Urinary bladder (tissue), 4 donors: ENCODE results near the gene ST6GALNAC2. TPM values are rescaled to one million over a fixed set of nuclear protein-coding genes. Genes with fewer than 3 reads are reported as not detected.
"Not testable (repeated sequence)": the region's sequence is repeated elsewhere in the genome, so short reads cannot be mapped to it uniquely, and the experiment has no call there.

Experiments used
- DNase-seq: peaks from one replicate; pipeline ENCODE4 v3.0.0-alpha.2; 2015; ENCODE audit errors: extremely low spot score
- H3K27ac ChIP-seq: one replicate; pipeline ENCODE4 v1.5.1; 2013; ENCODE audit warnings: low read depth, mild to moderate bottlenecking, moderate library complexity
- H3K36me3 ChIP-seq: one replicate; pipeline ENCODE4 v1.6.1; 2013; ENCODE audit warnings: mild to moderate bottlenecking, moderate library complexity; ENCODE audit not compliant: insufficient read depth
- H3K4me1 ChIP-seq: one replicate; pipeline ENCODE4 v1.6.1; 2013; ENCODE audit warnings: mild to moderate bottlenecking, moderate library complexity; ENCODE audit not compliant: insufficient read depth
- H3K4me3 ChIP-seq: one replicate; pipeline ENCODE4 v1.5.1; 2013; ENCODE audit warnings: low read depth, low read length
- WGBS: extraction: QIAGEN DNeasy Blood & Tissue Kit; methylation state at CpG from one replicate; pipeline ENCODE4 v1.1.7; 2013; 5-methylcytosine and 5-hydroxymethylcytosine counted together
- polyA plus RNA-seq: library from polyadenylated mRNA; stranded (reverse); fragments of 200-250 nt; gene quantifications from one replicate; pipeline ENCODE4 v1.2.3, GENCODE V29; 2013
- small RNA-seq: library from RNA; depleted of rRNA; stranded (forward); fragments of <200 nt; gene quantifications from one replicate; pipeline ENCODE3, GENCODE V24; 2014
- total RNA-seq: library from RNA; depleted of rRNA; stranded (reverse); fragments of >200 nt; gene quantifications from one replicate; pipeline ENCODE4 v1.2.3, GENCODE V29; 2014
- donor health status: healthy with polysubstance abuse.
- donor health status: healthy.

The ST6GALNAC2 gene
- total and polyA plus RNA-seq, 2 donors = 7.6 to 10.3 TPM

DNA sequence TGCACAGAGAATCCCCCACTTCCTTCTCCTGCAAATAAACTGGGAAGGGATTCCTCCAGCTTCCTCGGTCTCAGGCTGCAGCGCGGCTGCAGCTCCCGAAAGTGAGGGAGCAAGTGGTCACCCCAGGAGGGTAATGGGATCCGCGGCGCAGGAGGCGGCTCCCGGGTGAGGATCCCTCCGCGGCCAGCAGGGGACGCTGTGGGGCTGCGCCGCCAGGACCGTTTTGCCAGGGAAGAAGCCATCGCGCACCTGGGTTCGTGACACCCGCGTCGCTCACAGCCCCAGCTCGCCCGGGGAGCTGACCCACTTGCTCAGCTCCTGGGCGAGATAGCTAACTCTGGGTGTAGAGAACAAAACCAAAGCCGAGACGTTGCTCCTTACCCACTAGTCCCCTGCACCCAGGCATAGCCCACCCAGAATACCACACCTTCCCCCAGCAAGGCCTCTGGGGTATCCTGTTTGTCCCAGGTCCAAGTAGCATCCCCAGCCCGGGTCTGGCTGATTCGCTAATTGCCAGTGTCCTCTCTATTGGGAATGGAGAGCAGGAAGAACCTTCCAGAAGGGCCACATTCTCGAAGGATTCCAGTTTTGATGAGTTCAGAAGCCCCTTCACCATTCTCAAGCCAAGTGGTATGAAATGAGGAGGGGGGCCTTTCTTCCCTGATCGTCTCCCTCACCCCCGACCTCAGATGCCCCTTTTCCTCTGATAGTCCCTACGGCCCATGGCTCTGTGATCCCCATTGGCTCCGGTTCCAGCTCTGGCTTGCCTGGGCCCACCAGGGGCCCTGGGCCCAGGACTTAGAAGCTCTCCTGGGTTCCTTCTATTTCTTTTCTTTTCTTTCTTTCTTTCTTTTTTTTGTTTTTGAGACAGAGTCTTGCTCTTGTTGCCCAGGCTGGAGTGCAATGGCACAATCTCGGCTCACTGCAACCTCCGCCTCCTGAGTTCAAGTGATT, 62.3 kb downstream of the ST6GALNAC2 start:
- Histone ChIP-seq H3K4me1 (no peaks in the 10 kb centered on the region), H3K4me3 (no peak overlapping the region), H3K27ac (no peak overlapping the region), H3K36me3 (no peaks in the 10 kb centered on the region)
- DNase-seq = no peak
- WGBS = 24% methylated on average over 35 of the region's 35 CpGs

DNA sequence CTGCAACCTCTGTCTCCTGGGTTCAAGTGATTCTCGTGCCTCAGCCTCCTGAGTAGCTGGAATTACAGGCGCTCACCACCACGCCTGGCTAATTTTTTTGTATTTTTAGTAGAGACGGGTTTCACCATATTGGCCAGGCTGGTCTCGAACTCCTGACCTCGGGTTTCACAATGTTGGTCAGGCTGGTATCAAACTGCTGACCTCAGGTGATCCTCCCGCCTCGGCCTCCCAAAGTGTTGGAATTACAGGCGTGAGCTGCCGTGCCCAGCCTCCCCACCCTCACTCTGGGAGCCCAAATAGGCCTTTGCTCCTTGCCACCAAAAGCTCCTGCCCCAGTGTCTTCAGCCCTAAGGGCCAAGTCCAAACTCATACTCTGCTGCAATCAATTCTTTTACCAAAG, 64.0 kb downstream of the ST6GALNAC2 start:
- not testable (repeated sequence) for H3K36me3 ChIP-seq, H3K4me1 ChIP-seq, H3K27ac ChIP-seq, DNase-seq, H3K4me3 ChIP-seq
- 93% methylated on average over 10 of the region's 10 CpGs for WGBS

DNA sequence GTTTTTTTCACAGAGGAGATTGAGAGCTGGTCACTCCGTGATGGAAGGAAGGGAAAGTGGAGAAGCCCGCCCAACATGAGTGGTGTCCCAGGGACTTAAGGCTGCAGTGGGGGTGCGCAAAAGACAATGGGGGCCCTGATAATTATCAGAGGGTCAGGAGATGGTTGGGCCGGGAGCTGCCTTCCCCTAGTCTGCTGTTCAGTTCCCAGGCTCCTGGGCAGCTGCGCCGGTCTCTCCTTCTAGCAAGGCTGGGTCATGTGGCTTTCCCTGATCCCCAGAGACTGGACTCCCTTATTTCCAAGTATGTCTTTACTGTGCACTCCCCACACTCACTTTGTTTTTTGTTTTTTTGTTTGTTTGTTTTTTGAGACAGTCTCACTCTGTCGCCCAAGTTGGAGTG, 64.4 kb downstream of the ST6GALNAC2 start:
- Histone ChIP-seq H3K27ac (no peak overlapping the region), H3K4me1 (no peaks in the 10 kb centered on the region), H3K4me3 (no peak overlapping the region), H3K36me3 (no peaks in the 10 kb centered on the region)
- WGBS = 91% methylated on average over 7 of the region's 7 CpGs
- no peak for DNase-seq

DNA sequence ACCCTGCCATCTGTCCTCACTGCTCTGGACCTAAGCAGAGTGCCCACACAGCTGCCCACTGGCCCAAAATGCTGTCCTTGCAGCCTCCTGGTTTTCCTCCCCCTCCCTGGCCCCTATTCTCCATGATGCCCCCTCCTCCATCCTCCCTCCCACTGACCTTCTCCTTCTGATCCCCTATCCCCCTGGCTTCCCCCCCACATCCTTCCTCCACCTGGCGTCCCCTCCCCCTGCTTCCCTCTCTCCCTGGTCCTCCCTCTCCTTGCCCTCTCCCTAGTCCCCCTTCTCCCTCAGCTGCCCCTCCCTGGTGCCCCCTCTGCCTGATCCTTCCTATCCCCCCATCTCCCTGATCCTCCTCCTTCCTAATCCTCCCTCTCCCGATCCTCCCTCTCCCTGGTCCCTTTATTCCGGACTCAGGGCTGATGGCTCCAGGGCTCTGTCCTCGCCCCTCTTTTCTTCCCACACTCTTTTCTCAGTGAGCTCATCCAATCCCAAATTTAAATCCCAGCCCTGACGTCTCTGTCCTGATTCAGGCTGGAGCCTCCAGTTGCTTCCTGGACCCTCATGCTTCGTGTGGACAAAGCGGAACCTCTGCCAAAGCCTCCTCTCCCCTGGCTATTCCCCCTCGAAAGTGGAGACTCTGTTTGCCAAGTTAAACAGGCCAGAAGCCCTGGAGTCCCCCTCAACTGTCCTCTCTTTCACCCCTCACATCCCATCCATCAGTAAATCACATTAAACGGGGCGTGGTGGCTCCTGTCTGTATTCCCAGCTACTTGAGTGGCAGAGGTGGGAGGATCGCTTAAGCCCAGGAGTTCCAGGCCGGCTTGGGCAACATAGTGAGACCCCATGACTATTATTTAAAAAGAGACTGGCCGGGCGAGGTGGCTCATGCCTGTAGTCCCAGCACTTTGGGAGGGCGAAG, 66.4 kb downstream of the ST6GALNAC2 start:
- WGBS = 66% methylated on average over 15 of the region's 15 CpGs

DNA sequence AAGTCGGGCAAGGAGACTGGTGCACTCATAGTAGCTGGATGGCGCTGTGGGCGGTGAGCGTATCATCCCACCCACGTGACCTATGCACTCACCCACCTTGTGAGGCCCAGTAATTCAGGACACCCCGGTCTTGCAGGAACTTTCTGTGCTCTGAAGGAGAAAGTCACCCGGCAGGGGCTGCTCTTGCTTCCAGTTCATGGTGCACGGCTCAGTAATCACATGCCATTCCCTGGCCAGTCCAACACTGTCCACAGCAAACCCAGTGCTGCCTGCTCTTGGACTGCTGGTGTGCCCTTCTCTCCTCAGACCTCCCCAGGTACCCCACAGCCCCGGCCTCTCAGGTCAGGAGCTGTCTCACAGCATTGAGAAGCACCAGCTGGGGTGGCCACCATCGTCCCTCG, 68.0 kb downstream of the ST6GALNAC2 start:
- no peaks in the 10 kb centered on the region for H3K4me1 ChIP-seq
- no peak overlapping the region for H3K4me3 ChIP-seq
- H3K36me3 ChIP-seq = no peaks in the 10 kb centered on the region
- WGBS = 89% methylated on average over 11 of the region's 11 CpGs
- DNase-seq = no peak
- no peak overlapping the region for H3K27ac ChIP-seq

More for the DNA sequence above, 66.4 kb downstream of the ST6GALNAC2 start:
- H3K27ac ChIP-seq = no peak overlapping the region
- H3K36me3 ChIP-seq = no peaks in the 10 kb centered on the region
- H3K4me1 ChIP-seq = no peaks in the 10 kb centered on the region
- no peak overlapping the region for H3K4me3 ChIP-seq
- no peak for DNase-seq

Small RNAs within 50 kb of the gene (small RNA-seq; reads per million reads assigned to genes)
- gene AC015802.2 (not detected), gene SNORD1A (not detected), gene SNORD1B (191 reads per million, percentile 98 among the genes with 10 or more reads in this experiment)

Other genes with a start within 250 kb of the ST6GALNAC2 start
- gene PRPSAP1, start 231.9 kb downstream of the ST6GALNAC2 start, total RNA-seq = 38.9 TPM
- gene PRPSAP1, start 231.9 kb downstream of the ST6GALNAC2 start, polyA plus RNA-seq = 40.5 TPM
- gene SPHK1, start 201.3 kb downstream of the ST6GALNAC2 start, total RNA-seq = 3.8 TPM
- gene SPHK1, start 201.3 kb downstream of the ST6GALNAC2 start, polyA plus RNA-seq = 12.6 TPM
- 18.3 TPM for gene UBE2O, start 132.7 kb downstream of the ST6GALNAC2 start, total RNA-seq
- gene UBE2O, start 132.7 kb downstream of the ST6GALNAC2 start, polyA plus RNA-seq = 14.0 TPM
- gene AANAT, start 118.3 kb downstream of the ST6GALNAC2 start, total RNA-seq = not detected
- gene AANAT, start 118.3 kb downstream of the ST6GALNAC2 start, polyA plus RNA-seq = not detected
- 4.2 TPM for gene RHBDF2, start 84.4 kb downstream of the ST6GALNAC2 start, total RNA-seq
- gene RHBDF2, start 84.4 kb downstream of the ST6GALNAC2 start, polyA plus RNA-seq = 17.2 TPM
- gene CYGB, start 48.2 kb downstream of the ST6GALNAC2 start, total RNA-seq = 14.4 TPM
- gene CYGB, start 48.2 kb downstream of the ST6GALNAC2 start, polyA plus RNA-seq = 68.7 TPM
- gene PRCD, start 45.8 kb downstream of the ST6GALNAC2 start, total RNA-seq = 7.1 TPM
- gene PRCD, start 45.8 kb downstream of the ST6GALNAC2 start, polyA plus RNA-seq = 10.6 TPM
- 0.42 TPM for gene ST6GALNAC1, start 57.9 kb upstream of the ST6GALNAC2 start, total RNA-seq
- gene ST6GALNAC1, start 57.9 kb upstream of the ST6GALNAC2 start, polyA plus RNA-seq = 4.2 TPM
- 188 TPM for gene MXRA7, start 125.1 kb upstream of the ST6GALNAC2 start, total RNA-seq
- gene MXRA7, start 125.1 kb upstream of the ST6GALNAC2 start, polyA plus RNA-seq = 432 TPM
- 13.5 TPM for gene JMJD6, start 140.7 kb upstream of the ST6GALNAC2 start, total RNA-seq
- gene JMJD6, start 140.7 kb upstream of the ST6GALNAC2 start, polyA plus RNA-seq = 41.4 TPM
- gene METTL23, start 141.0 kb upstream of the ST6GALNAC2 start, total RNA-seq = 22.6 TPM
- 38.4 TPM for gene METTL23, start 141.0 kb upstream of the ST6GALNAC2 start, polyA plus RNA-seq
- gene SRSF2, start 151.5 kb upstream of the ST6GALNAC2 start, total RNA-seq = 134 TPM
- 148 TPM for gene SRSF2, start 151.5 kb upstream of the ST6GALNAC2 start, polyA plus RNA-seq
- 69.5 TPM for gene MFSD11, start 152.3 kb upstream of the ST6GALNAC2 start, total RNA-seq
- gene MFSD11, start 152.3 kb upstream of the ST6GALNAC2 start, polyA plus RNA-seq = 16.6 TPM